Natural killer cell (primary cell): ENCODE measurements around the gene DSTYK. TPM values are rescaled to one million over a fixed set of nuclear protein-coding genes. Genes with fewer than 3 reads are reported as not detected.

Experiments
- ATAC-seq, 3 donors: fragments of 150-1000 bp in 2 of 3; fragments of 200-7000 bp in 1 of 3; cut with Tn5 transposase; 1 replicate in 1 of 3; 2 replicates in 2 of 3; pipeline ENCODE4 v1.10.0; 2021; ENCODE audit warnings: mild to moderate bottlenecking in 2 of 3, moderate library complexity in 2 of 3
- DNase-seq, 2 donors: peaks; one replicate each; pipeline versions ENCODE4 v3.0.0 to v3.0.0-alpha.2; 2013 to 2021; ENCODE audit warnings: mixed read lengths in 1 of 2
- H3K27ac ChIP-seq: one replicate; pipeline ENCODE4 v1.5.1; 2013; ENCODE audit warnings: mild to moderate bottlenecking, low read length
- H3K27me3 ChIP-seq: one replicate; pipeline ENCODE4 v1.6.1; 2013; ENCODE audit warnings: low read length; ENCODE audit not compliant: control insufficient read depth, insufficient read depth
- H3K36me3 ChIP-seq: one replicate; pipeline ENCODE4 v1.6.1; 2013; ENCODE audit warnings: low read length; ENCODE audit not compliant: control insufficient read depth, insufficient read depth
- H3K4me1 ChIP-seq: one replicate; pipeline ENCODE4 v1.6.1; 2013; ENCODE audit warnings: low read length; ENCODE audit not compliant: control insufficient read depth, insufficient read depth
- H3K4me3 ChIP-seq: one replicate; pipeline ENCODE4 v1.5.1; 2013; ENCODE audit warnings: low read length
- H3K9me3 ChIP-seq: one replicate; pipeline ENCODE4 v1.6.1; 2013; ENCODE audit warnings: low read length; ENCODE audit not compliant: control insufficient read depth, insufficient read depth
- H3K27ac Mint-ChIP-seq, 2 donors: one replicate each; pipeline ENCODE4 v1.8.0; 2022; ENCODE audit warnings: mild to moderate bottlenecking in 2 of 2, mixed read lengths in 2 of 2, moderate library complexity in 1 of 2
- H3K27me3 Mint-ChIP-seq, 2 donors: one replicate each; pipeline ENCODE4 v1.8.0; 2022; ENCODE audit warnings: low read depth in 2 of 2, mixed read lengths in 2 of 2
- H3K36me3 Mint-ChIP-seq: one replicate; pipeline ENCODE4 v1.8.0; 2022; ENCODE audit warnings: mixed read lengths
- H3K4me1 Mint-ChIP-seq, 2 donors: one replicate each; pipeline ENCODE4 v1.8.0; 2022; ENCODE audit warnings: mixed read lengths in 2 of 2
- H3K4me3 Mint-ChIP-seq: one replicate; pipeline ENCODE4 v1.8.0; 2022; ENCODE audit warnings: mild to moderate bottlenecking, moderate library complexity, mixed read lengths
- H3K9me3 Mint-ChIP-seq, 2 donors: one replicate each; pipeline ENCODE4 v1.8.0; 2022; ENCODE audit warnings: mixed read lengths in 2 of 2
- WGBS: methylation state at CpG from one replicate; pipeline ENCODE4 v1.1.7; 2013; ENCODE audit warnings: missing lambda C conversion rate; ENCODE audit not compliant: insufficient coverage; 5-methylcytosine and 5-hydroxymethylcytosine counted together
- intact Hi-C: fragments of 100-400 bp; cut with micrococcal nuclease; formaldehyde crosslinking; loops from one replicate; pipeline ENCODE4 v1.14.2; 2022
- total RNA-seq, 4 donors: library from RNA; stranded (reverse); fragments of 120-200 nt in 1 of 4; gene quantifications; one replicate each; pipeline versions ENCODE4 v1.2.3 to v1.2.4, GENCODE V29; 2013 to 2022
- TF ChIP-seq, protein P1 (sequence below): fragments of 200-600 bp; IDR thresholded peaks from one replicate; pipeline ENCODE4 v1.8.0; 2022; ENCODE audit warnings: antibody characterized with exemption

DSTYK gene
- total RNA-seq, 3 donors from 2014 or later (not counting 1 experiment from before 2014, with no cell fraction given): 9.9 to 17.5 (median 14.9) TPM

DNA sequence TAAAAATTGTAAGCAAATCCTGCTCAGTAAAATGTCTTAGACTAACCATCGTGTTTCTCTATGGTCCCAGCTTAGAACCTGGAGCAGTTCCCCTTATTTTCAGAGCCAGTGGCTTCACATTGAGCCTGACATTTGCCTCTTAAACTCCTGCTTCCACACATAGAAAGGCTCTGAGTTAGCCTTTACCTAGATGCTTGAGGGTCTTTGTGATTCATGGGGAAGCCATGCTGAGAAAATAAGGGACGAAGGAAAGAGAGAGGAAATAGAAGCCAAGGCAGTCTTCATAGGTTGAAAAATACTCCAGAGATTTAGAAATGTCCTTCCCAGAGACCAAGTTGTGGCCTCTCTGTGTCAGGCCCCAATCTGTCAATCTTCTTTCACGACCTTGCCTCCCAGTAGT is 73.6 kb downstream of the DSTYK start:
- Histone ChIP-seq H3K4me3 (no peak overlapping the region), H3K36me3 (no peaks in the 10 kb centered on the region), H3K9me3 (no peaks in the 10 kb centered on the region), H3K4me1 (peaks cover 13% of the 10 kb centered on the region), H3K27me3 (no peaks in the 10 kb centered on the region), H3K27ac (no peak overlapping the region)
- Mint-ChIP-seq H3K27ac (no peak overlapping the region), H3K4me3 (no peak overlapping the region), H3K4me1 (peaks cover 6 to 11% of the 10 kb centered on the region in 2 donors), H3K9me3 (no peaks in the 10 kb centered on the region), H3K36me3 (no peaks in the 10 kb centered on the region), H3K27me3 (no peaks in the 10 kb centered on the region)
- ATAC-seq (no peak), DNase-seq (no peak)
- WGBS: 86% methylated on average over 3 of the region's 3 CpGs
- intact Hi-C loops: no loop called here
- TF ChIP-seq, protein P1, sequence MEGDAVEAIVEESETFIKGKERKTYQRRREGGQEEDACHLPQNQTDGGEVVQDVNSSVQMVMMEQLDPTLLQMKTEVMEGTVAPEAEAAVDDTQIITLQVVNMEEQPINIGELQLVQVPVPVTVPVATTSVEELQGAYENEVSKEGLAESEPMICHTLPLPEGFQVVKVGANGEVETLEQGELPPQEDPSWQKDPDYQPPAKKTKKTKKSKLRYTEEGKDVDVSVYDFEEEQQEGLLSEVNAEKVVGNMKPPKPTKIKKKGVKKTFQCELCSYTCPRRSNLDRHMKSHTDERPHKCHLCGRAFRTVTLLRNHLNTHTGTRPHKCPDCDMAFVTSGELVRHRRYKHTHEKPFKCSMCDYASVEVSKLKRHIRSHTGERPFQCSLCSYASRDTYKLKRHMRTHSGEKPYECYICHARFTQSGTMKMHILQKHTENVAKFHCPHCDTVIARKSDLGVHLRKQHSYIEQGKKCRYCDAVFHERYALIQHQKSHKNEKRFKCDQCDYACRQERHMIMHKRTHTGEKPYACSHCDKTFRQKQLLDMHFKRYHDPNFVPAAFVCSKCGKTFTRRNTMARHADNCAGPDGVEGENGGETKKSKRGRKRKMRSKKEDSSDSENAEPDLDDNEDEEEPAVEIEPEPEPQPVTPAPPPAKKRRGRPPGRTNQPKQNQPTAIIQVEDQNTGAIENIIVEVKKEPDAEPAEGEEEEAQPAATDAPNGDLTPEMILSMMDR: no peak

DNA sequence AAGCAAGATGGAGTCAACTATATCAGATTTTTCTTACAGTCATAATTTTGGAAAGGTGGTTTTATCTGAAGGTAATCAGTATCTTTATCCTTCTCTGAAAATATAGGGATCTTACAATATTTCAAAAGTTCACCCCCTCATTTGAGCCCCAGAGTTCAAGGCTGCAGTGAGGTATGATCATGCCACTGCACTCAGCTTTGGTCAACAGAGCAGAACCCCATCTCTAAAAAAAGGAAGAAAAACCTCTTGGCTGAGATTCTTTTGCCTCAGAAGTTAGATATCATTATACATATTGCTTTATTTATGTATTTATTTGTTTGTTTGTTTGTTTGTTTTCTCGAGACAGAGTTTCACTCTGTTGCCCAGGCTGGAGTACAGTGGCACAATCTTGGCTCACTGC is 78.2 kb downstream of the DSTYK start:
- ATAC-seq (no peak), DNase-seq (no peak)
- Histone ChIP-seq H3K27ac (no peak overlapping the region), H3K27me3 (no peaks in the 10 kb centered on the region), H3K4me3 (no peak overlapping the region), H3K4me1 (peaks cover 4% of the 10 kb centered on the region), H3K36me3 (no peaks in the 10 kb centered on the region), H3K9me3 (no peaks in the 10 kb centered on the region)
- Mint-ChIP-seq H3K27me3 (no peaks in the 10 kb centered on the region), H3K9me3 (no peaks in the 10 kb centered on the region), H3K27ac (no peak overlapping the region), H3K4me3 (no peak overlapping the region), H3K4me1 (no peaks in the 10 kb centered on the region), H3K36me3 (no peaks in the 10 kb centered on the region)
- intact Hi-C loops: no loop called here
- TF ChIP-seq, protein P1: no peak
- WGBS: 81% methylated on average over 1 of the region's 1 CpG

DNA sequence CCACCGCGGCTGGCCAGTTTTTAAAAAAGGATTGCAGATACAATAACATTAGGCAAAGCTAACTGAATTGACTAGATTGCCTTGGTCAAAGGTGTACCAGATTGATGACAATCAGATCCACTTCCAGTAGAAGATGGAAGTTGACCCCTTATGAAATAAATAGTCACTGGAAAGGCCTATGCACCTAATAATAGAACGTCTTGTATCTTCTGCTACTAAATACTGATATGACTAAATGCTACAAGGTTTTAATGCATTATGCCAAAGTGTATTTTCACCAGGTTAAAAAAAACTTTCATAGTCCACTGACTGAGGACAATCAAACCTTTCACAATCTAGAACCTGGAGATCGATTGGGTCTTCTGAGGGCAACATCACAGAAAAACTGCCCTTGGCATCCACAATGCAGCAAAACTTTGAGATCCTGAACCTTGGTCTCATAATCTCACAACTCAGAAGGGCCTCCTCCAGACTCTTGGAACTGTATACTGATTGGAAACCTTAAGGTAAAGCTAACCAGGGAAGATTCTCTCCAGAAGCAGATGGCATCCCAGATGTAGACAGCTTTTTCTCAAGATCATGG is 82.0 kb downstream of the DSTYK start:
- Histone ChIP-seq H3K9me3 (no peaks in the 10 kb centered on the region), H3K4me1 (no peaks in the 10 kb centered on the region), H3K27me3 (no peaks in the 10 kb centered on the region), H3K4me3 (no peak overlapping the region), H3K36me3 (no peaks in the 10 kb centered on the region), H3K27ac (no peak overlapping the region)
- H3K4me3 Mint-ChIP-seq: no peak overlapping the region
- no peak for ATAC-seq
- TF ChIP-seq, protein P1: no peak
- H3K4me1 Mint-ChIP-seq: no peaks in the 10 kb centered on the region
- intact Hi-C loops: no loop called here
- H3K9me3 Mint-ChIP-seq: no peaks in the 10 kb centered on the region
- DNase-seq: no peak
- 85% methylated on average over 4 of the region's 4 CpGs for WGBS
- H3K36me3 Mint-ChIP-seq: no peaks in the 10 kb centered on the region
- no peaks in the 10 kb centered on the region for H3K27me3 Mint-ChIP-seq
- H3K27ac Mint-ChIP-seq: no peak overlapping the region

DNA sequence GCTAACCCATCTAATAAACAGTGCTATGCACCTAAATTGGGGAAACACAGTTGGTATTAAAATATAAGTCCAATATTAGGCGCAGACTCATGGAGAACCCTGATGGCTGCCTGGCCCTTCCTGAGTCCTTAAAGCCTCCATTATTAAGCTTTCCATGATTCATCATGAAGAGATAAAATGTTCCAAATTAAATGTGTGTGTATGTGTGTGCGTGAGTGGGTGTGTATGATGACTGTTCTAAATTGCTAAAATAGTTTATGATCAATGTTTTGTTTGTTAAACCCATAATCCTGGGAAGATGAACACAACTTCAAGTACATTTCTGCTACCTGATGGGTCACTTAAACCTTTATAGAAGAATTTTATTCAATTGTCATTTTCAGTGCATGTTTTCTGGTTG is 83.5 kb downstream of the DSTYK start:
- intact Hi-C loops: no loop called here
- H3K9me3 Mint-ChIP-seq: no peaks in the 10 kb centered on the region

More for the DNA sequence above, 83.5 kb downstream of the DSTYK start:
- ATAC-seq (no peak), DNase-seq (no peak)
- Mint-ChIP-seq H3K27me3 (no peaks in the 10 kb centered on the region), H3K4me1 (no peaks in the 10 kb centered on the region), H3K36me3 (no peaks in the 10 kb centered on the region), H3K27ac (no peak overlapping the region), H3K4me3 (no peak overlapping the region)
- Histone ChIP-seq H3K36me3 (no peaks in the 10 kb centered on the region), H3K9me3 (no peaks in the 10 kb centered on the region), H3K4me1 (no peaks in the 10 kb centered on the region), H3K27ac (no peak overlapping the region), H3K27me3 (no peaks in the 10 kb centered on the region), H3K4me3 (no peak overlapping the region)
- TF ChIP-seq, protein P1: no peak
- 100% methylated on average over 2 of the region's 2 CpGs for WGBS
